HTERT RPE-1 (cell line): ENCODE measurements around the gene PERM1.
"Not testable (repeated sequence)": the region's sequence is repeated elsewhere in the genome, so short reads cannot be mapped to it uniquely, and the experiment has no call there.

ENCODE experiments used
- in situ Hi-C: fragments of 300-500 bp; cut with MboI; formaldehyde crosslinking; loops from 4 replicates; pipeline ENCODE4 v1.14.3; 2020; ENCODE audit warnings: low sequenced_read_pairs

The PERM1 gene

DNA sequence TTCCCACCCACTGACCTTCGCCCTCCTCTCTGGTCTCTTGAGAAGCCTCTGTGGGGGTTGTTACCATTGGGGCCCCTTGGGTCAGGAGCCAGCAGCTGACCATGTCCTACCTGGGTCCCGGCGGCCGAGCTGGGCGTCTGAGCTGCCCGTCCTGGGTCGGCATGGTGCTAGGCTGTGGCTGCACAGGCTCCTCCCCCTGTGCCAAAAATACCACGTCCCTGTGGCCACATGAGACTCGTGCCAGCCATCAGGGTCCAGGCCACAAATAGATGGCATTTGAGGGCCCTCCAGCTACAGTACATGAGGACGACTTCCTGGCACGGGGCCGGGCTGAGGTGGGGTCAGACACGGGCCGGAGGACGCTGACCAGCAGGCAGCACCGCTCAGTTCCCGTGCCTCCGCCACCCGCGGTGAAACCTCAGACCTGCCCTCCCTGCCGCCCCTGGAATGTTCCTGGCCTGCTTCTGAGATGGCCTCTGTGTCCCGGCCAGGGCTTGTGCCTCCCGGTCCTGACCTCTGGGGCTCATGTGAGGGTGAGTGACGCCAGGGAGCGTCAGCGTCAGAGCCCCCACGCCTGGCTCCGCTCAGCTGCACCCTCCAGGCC, at the start of gene PERM1:
TSS of gene PERM1 (minus strand) at position 139 of the 604 bp plus-strand sequence. CDS start 1,064 bp downstream, outside the sequence.
- in situ Hi-C loops, result no loop called here

- in situ Hi-C loops, result not testable (repeated sequence)
Observed at GRCh38 chr1:1030867-1031658, 49.2 kb upstream of the PERM1 start.

DNA sequence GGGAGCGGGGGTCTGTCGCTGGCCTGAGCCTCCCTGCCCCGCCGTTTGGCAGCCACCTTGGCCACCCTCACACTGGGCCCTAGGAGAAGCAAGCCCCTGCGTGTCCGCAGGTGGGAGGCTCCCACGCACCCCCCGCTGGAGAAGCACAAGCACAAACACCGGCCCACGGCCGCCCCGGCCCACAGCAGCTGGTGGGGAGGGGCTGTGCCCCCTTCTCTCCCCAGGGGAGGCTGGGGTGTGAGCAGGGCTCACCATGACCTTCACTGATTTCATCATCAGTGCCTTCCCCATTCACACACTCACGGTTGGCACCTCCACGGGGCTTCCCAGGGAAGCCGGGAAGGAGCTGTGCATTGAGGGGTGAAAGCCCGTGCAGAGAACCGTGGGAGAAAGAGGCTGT, 45.9 kb upstream of the PERM1 start:
- in situ Hi-C loops, result no loop called here

- in situ Hi-C loops, result no loop called here
Observed at GRCh38 chr1:1026599-1027413, 44.9 kb upstream of the PERM1 start.

DNA sequence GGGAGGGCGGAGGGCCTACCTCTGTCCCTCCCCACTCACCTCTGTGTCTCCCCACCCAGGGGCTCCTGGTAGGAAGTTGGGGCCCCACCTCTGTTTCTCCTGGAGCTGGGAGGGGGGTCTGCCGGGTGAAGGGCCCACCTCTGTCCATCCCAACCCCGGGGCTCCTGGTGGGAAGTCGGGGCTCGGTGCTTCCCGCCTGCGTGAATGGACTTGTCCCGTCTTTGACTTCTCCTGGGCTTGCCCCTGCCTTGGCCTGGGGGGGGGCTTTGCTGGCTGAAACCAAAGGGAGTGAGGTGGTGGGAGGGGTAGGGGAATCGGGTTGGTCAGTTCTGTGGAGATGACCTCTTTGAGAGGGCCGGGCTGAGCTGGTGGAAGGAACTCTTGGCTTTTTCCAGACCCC, 43.8 kb upstream of the PERM1 start:
- in situ Hi-C loops, result no loop called here

DNA sequence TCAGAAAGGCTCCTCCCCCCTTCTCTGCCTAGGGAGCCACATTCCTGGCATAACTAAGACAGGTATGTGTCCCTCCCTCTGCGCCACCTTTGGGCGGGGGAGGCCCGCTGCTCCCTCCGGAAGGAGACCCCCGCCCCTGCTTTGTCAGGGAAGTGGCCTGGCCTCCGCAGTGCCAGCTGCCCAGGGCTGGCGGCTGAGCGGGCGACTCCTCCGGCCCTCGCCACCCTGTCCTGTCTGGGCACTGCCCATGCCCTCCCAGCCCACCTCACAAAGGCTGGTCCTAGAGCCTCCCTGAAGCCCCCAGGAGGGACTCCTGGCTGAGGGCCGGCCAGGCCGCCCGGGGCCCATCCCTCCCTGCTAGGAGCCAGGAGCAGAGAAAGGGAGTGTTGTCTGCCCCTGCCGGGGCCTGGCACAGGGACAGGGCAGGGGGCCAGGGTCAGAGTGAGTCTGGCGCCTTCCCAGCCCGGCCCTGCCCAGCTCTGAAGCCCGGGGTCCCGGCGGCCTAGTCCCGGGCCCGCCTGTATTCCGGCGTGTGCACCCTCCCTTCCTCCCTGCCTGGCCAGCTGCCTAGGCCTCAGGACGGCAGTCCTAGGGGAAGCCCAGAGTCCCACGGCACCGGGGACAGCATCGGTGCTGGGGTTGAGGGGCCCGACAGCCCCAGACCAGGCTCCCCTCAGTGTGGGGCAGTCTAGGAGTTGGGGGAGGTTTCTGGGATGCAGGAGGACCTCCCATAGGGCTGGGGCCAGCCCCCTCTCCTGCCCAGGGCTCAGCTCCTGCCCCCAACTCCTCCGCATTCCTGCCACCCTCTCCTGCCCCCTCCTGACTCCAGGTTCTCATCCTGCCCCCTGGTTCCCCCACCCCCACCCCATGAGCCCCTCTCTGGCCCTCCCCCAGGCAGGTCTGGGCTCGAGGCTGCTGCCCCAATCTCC, 43.1 kb upstream of the PERM1 start:
- in situ Hi-C loops, result no loop called here

GRCh38 chr1:1024149-1024770, 42.4 kb upstream of the PERM1 start:
- in situ Hi-C loops, result no loop called here

DNA sequence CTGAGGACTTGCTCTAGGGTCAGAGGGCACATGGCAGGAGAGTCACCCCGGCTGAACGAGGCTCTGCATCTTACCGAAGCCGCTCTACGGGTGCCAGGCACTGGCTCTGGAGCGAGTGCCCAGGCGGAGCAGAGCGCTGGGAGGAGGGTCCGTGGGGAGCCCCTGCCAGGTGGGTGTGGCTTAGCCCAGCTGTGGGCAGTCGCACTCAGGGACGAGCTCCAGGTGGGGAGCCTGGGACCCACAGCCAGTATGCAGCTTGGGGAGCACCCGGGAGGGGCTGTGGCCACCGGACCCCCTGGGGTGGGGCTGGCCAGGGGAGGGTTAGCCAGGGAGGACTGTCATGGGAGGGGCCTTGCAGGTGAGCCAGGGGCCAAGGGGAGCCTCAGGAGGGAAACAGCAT, 41.8 kb upstream of the PERM1 start:
- in situ Hi-C loops, result no loop called here

- in situ Hi-C loops, result no loop called here
Observed at GRCh38 chr1:1022302-1023009, 40.6 kb upstream of the PERM1 start.

- in situ Hi-C loops, result no loop called here
Observed at GRCh38 chr1:1021920-1022259, 40.0 kb upstream of the PERM1 start.

- in situ Hi-C loops, result no loop called here
Observed at GRCh38 chr1:1021010-1021919, 39.4 kb upstream of the PERM1 start.

DNA sequence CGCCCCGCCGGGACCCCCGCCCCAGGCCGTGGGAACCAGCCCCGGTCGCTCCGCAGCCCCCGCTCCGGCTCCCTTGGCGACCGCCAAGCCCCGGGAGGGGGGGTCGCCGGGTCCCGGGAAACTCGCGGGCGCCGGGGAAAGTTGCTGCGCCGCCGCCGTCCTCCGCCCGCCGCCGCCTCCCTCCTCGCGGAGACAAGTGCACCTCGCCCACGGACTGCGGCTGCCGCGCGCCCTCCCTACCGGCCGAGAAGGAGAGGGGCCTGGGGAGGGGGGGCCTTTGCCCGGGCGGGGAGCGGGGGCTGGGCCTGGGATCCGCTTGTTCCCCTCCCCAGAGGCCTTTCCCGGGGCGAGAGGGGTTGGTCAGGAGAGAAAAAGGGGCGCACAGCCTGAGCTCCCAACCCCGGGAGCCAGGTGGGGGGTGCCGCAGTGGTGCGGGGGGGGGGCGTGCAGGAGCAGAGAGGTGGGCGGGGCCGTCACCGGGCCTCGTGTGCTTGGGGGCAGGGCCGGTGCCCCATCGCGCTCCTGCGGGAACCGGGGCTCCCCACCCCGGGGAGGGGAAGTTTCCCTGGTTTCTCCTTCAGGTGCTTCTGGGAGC, 38.6 kb upstream of the PERM1 start:
- in situ Hi-C loops, result no loop called here

- in situ Hi-C loops, result no loop called here
Observed at GRCh38 chr1:1020000-1020404, 38.1 kb upstream of the PERM1 start, which contains the start of gene AGRN. Gene AGRN (plus strand): TSS chr1:1020120. CDS start chr1:1020173, 53 bp downstream.

- in situ Hi-C loops, result no loop called here
Observed at GRCh38 chr1:1019122-1019999, 37.5 kb upstream of the PERM1 start.

DNA sequence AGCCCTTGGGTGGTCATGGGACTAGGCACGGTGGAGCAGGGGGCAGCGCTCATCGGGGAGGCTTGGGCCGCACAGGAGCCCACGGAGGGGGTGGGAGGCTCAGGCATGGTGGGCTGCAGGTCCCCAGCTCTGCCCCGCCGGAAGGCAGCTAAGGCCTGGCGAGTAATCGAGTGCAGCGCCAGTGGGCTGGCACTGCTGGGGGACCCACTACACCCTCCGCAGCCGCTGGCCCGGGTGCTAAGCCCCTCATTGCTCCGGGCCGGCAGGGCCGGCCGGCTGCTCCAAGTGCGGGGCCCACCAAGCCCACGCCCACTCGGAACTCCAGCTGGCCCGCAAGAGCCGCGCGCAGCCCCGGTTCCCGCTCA, 36.4 kb upstream of the PERM1 start:
- in situ Hi-C loops, result not testable (repeated sequence)

DNA sequence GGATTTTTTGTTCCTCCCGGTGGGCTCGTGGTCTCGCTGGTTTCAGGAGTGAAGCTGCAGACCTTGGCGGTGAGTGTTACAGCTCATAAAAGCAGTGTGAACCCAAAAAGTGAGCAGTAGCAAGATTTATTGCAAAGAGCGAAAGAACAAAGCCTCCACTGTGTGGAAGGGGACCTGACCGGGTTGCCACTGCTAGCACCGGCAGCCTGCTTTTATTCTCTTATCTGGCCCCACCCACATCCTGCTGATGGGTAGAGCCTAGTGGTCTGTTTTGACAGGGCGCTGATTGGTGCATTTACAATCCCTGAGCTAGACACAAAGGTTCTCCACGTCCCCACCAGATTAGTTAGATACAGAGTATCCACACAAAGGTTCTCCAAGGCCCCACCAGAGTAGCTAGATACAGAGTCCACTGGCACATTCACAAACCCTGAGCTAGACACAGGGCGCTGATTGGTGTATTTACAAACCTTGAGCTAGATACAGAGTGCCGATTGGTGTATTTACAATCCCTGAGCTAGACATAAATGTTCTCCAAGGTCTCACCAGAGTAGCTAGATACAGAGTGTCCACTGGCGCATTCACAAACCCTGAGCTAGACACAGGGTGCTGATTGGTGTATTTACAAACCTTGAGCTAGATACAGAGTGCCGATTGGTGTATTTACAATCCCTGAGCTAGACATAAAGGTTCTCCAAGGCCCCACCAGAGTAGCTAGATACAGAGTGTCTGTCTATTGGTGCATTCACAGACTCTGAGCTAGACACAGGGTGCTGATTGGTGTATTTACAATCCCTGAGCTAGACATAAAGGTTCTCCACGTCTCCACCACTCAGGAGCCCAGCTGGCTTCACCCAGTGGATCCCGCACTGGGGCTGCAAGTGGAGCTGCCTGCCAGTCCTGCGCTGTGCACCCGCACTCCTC, 35.8 kb upstream of the PERM1 start:
- in situ Hi-C loops, result not testable (repeated sequence)
